Nephron (organoid): ENCODE data around the gene APC.

ENCODE experiments used
- H3K27ac Mint-ChIP-seq, 3 experiments: 2 replicates each; pipeline ENCODE4 v1.8.0; 2020; ENCODE audit warnings: mixed read lengths in 3 of 3, mild to moderate bottlenecking in 2 of 3, moderate library complexity in 1 of 3
- H3K27me3 Mint-ChIP-seq: 2 replicates; pipeline ENCODE4 v1.8.0; 2021; ENCODE audit warnings: low read depth, mild to moderate bottlenecking, moderate library complexity, mixed read lengths
- H3K36me3 Mint-ChIP-seq: 2 replicates; pipeline ENCODE4 v1.8.0; 2020; ENCODE audit warnings: low read depth, mixed read lengths
- H3K4me1 Mint-ChIP-seq: 2 replicates; pipeline ENCODE4 v1.8.0; 2020; ENCODE audit warnings: mixed read lengths
- H3K4me3 Mint-ChIP-seq, 3 experiments: 2 replicates each; pipeline ENCODE4 v1.8.0; 2020; ENCODE audit warnings: mild to moderate bottlenecking in 3 of 3, mixed read lengths in 3 of 3, moderate library complexity in 2 of 3
- H3K9me3 Mint-ChIP-seq: 2 replicates; pipeline ENCODE4 v1.8.0; 2020; ENCODE audit warnings: mixed read lengths
- TF ChIP-seq, protein P1 (sequence below), 3 experiments: fragments of 200-600 bp; sonication (generic); IDR thresholded peaks; one replicate each; pipeline ENCODE4 v1.5.0; 2021; ENCODE audit warnings: antibody characterized with exemption in 3 of 3; ENCODE audit not compliant: unreplicated experiment in 3 of 3

APC gene

GRCh38 chr5:112861638-112861985, 123.9 kb downstream of the APC start:
- TF ChIP-seq, protein P1, sequence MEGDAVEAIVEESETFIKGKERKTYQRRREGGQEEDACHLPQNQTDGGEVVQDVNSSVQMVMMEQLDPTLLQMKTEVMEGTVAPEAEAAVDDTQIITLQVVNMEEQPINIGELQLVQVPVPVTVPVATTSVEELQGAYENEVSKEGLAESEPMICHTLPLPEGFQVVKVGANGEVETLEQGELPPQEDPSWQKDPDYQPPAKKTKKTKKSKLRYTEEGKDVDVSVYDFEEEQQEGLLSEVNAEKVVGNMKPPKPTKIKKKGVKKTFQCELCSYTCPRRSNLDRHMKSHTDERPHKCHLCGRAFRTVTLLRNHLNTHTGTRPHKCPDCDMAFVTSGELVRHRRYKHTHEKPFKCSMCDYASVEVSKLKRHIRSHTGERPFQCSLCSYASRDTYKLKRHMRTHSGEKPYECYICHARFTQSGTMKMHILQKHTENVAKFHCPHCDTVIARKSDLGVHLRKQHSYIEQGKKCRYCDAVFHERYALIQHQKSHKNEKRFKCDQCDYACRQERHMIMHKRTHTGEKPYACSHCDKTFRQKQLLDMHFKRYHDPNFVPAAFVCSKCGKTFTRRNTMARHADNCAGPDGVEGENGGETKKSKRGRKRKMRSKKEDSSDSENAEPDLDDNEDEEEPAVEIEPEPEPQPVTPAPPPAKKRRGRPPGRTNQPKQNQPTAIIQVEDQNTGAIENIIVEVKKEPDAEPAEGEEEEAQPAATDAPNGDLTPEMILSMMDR (IDR thresholded peaks at IDR 0.05; ENCODE audit: unreplicated experiment in 3 of 3), result no peak
- Mint-ChIP-seq H3K36me3 (peaks cover 15% of the 10 kb centered on the region), H3K27ac (peak overlapping the region; percentile 95 to 99 (median 99)), H3K27me3 (no peaks in the 10 kb centered on the region), H3K4me1 (peaks cover 30% of the 10 kb centered on the region), H3K4me3 (peak overlapping the region; percentile 98 to 99 (median 98)), H3K9me3 (no peaks in the 10 kb centered on the region)

- Mint-ChIP-seq H3K27ac (peak overlapping the region; percentile 95 to 99 (median 99)), H3K4me3 (peak overlapping the region; percentile 98 to 99 (median 98)), H3K36me3 (peaks cover 20% of the 10 kb centered on the region), H3K27me3 (no peaks in the 10 kb centered on the region), H3K4me1 (peaks cover 30% of the 10 kb centered on the region), H3K9me3 (no peaks in the 10 kb centered on the region)
- TF ChIP-seq, protein P1 (IDR thresholded peaks at IDR 0.05; ENCODE audit: unreplicated experiment in 3 of 3), result no peak
Measured at GRCh38 chr5:112862085-112862484, 124.4 kb downstream of the APC start.

DNA sequence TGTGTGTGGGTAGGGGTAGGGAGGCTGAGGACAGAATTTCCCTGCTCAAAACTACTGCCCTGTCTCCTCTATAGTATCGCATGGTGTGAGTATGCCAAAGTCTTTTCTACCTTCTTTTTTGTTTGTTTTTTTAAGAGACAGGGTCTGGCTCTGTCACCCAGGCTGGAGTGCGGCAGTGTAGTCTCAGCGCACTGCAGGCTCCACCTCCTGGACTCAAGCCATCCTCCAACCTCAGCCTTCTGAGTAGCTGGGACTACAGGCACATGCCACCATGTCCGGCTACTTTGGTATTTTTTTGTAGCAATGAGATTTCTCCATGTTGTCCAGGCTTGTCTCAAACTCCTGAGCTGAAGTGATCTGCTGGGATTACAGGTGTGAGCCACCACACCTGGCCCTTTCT, 125.9 kb downstream of the APC start:
- Mint-ChIP-seq H3K4me1 (peaks cover 30% of the 10 kb centered on the region), H3K4me3 (peak overlapping the region; percentile 98 to 99 (median 98)), H3K27ac (no peak overlapping the region), H3K36me3 (peaks cover 30% of the 10 kb centered on the region), H3K9me3 (no peaks in the 10 kb centered on the region), H3K27me3 (no peaks in the 10 kb centered on the region)
- TF ChIP-seq, protein P1 (IDR thresholded peaks at IDR 0.05; ENCODE audit: unreplicated experiment in 3 of 3), result no peak

DNA sequence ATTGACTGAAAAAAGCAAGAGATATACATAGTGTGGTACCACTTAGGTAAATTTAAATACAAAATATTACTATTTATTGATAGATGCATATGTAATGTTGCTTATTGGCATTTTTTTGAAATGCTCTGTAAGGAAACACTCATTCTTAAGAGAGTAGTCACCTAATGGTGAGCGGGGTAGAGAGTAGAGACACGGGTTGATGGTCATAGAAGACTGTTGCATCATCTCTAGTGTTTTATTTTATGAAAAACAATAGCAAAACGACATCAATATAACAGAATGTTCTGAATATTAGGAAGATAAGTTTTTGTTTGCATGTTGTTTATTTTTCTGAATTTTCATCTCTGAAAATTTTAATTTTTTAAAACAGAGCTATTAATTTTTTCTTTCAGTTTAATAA, 127.4 kb downstream of the APC start:
- Mint-ChIP-seq H3K9me3 (no peaks in the 10 kb centered on the region), H3K27ac (no peak overlapping the region), H3K27me3 (no peaks in the 10 kb centered on the region), H3K4me3 (no peak overlapping the region), H3K4me1 (peaks cover 30% of the 10 kb centered on the region), H3K36me3 (peaks cover 44% of the 10 kb centered on the region)
- TF ChIP-seq, protein P1 (IDR thresholded peaks at IDR 0.05; ENCODE audit: unreplicated experiment in 3 of 3), result no peak

DNA sequence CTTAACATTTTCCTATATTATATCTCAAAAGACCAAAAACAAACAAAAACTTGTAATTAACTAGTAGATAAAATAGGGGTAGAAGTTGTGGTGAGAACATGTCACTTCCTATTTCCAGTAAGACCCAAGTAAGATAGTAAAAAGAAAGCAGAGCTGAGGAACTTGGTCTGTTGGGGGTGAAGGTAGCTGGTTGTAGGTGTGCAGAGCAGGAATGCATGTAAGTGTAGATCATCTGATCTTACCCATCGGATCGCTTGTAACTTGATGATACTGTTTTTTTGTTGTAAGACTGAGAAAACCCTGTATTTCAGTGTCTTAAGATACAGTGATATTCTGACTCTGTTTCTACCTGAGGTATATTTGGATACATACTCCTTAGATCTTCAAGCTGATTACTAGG, 129.1 kb downstream of the APC start:
- TF ChIP-seq, protein P1 (IDR thresholded peaks at IDR 0.05; ENCODE audit: unreplicated experiment in 3 of 3), result no peak
- Mint-ChIP-seq H3K36me3 (peaks cover 53% of the 10 kb centered on the region), H3K27me3 (no peaks in the 10 kb centered on the region), H3K4me3 (no peak overlapping the region), H3K9me3 (no peaks in the 10 kb centered on the region), H3K4me1 (peaks cover 21% of the 10 kb centered on the region), H3K27ac (no peak overlapping the region)

GRCh38 chr5:112867411-112867810, 129.7 kb downstream of the APC start:
- Mint-ChIP-seq H3K27me3 (no peaks in the 10 kb centered on the region), H3K9me3 (no peaks in the 10 kb centered on the region), H3K4me1 (peaks cover 15% of the 10 kb centered on the region), H3K36me3 (peaks cover 51% of the 10 kb centered on the region), H3K27ac (no peak overlapping the region), H3K4me3 (no peak overlapping the region)
- TF ChIP-seq, protein P1 (IDR thresholded peaks at IDR 0.05; ENCODE audit: unreplicated experiment in 3 of 3), result no peak
